ENCODE measurements around the gene SULT1A2.
"Not testable (repeated sequence)": the region's sequence is repeated elsewhere in the genome, so short reads cannot be mapped to it uniquely, and the experiment has no call there.

Gene SULT1A2

GRCh38 chr16:28623172-28623711 is 26.4 kb upstream of the SULT1A2 start:
- H3K4me3 ChIP-seq (ENCODE audit: control insufficient read depth in 1 of 7, extremely low read depth in 1 of 7, insufficient read depth in 4 of 7, low read depth in 2 of 7, low read length in 6 of 7), result peak overlapping the region in 6 of 7 experiments; percentile 48 to 82 (median 68)
- no peak overlapping the region for H3K27ac ChIP-seq (ENCODE audit: insufficient read depth in 1 of 2, low read depth in 1 of 2, low read length in 2 of 2, poor library complexity in 1 of 2, severe bottlenecking in 2 of 2)
- H3K9me3 ChIP-seq (ENCODE audit: control extremely low read depth in 1 of 5, control insufficient read depth in 4 of 5, insufficient read depth in 2 of 5, low read depth in 1 of 5, low read length in 4 of 5), result no peaks in the 10 kb centered on the region
- ChIA-PET POLR2A (no interaction called here), CTCF (interaction anchor here (1.3 kb wide), 1 partner anchor 26 kb away, joined by 3 read pairs; no protein-coding TSS in a partner anchor)
- DNase-seq, result peak; percentile 54 to 79 (median 68)
- no peaks in the 10 kb centered on the region for H3K27me3 ChIP-seq (replicated peaks in 2 of 5; ENCODE audit: control insufficient read depth in 4 of 5, insufficient read depth in 5 of 5, low read length in 4 of 5)
- peaks cover 0 to 3% (median 0%) of the 10 kb centered on the region in 4 experiments for H3K36me3 ChIP-seq (ENCODE audit: control insufficient read depth in 4 of 4, insufficient read depth in 4 of 4, low read length in 3 of 4)
- peaks cover 0 to 14% (median 3%) of the 10 kb centered on the region in 4 experiments for H3K4me1 ChIP-seq (ENCODE audit: control extremely low read depth in 1 of 4, control insufficient read depth in 4 of 4, insufficient read depth in 4 of 4, low read length in 3 of 4)
- under 1% methylated on average over 66 of the region's 68 CpGs for WGBS (ENCODE audit: insufficient coverage)

GRCh38 chr16:28622532-28623171 is 25.8 kb upstream of the SULT1A2 start:
- Histone ChIP-seq H3K4me3 (ENCODE audit: control insufficient read depth in 1 of 7, extremely low read depth in 1 of 7, insufficient read depth in 4 of 7, low read depth in 2 of 7, low read length in 6 of 7) (peak overlapping the region in 6 of 7 experiments; percentile 23 to 82 (median 68)), H3K4me1 (ENCODE audit: control extremely low read depth in 1 of 4, control insufficient read depth in 4 of 4, insufficient read depth in 4 of 4, low read length in 3 of 4) (peaks cover 0 to 14% (median 3%) of the 10 kb centered on the region in 4 experiments)
- CTCF ChIA-PET; H3K27me3 ChIP-seq (replicated peaks in 2 of 5; ENCODE audit: control insufficient read depth in 4 of 5, insufficient read depth in 5 of 5, low read length in 4 of 5); H3K36me3 ChIP-seq (ENCODE audit: control insufficient read depth in 4 of 4, insufficient read depth in 4 of 4, low read length in 3 of 4); H3K9me3 ChIP-seq (ENCODE audit: control extremely low read depth in 1 of 5, control insufficient read depth in 4 of 5, insufficient read depth in 2 of 5, low read depth in 1 of 5, low read length in 4 of 5); H3K27ac ChIP-seq (ENCODE audit: insufficient read depth in 1 of 2, low read depth in 1 of 2, low read length in 2 of 2, poor library complexity in 1 of 2, severe bottlenecking in 2 of 2); POLR2A ChIA-PET: not testable (repeated sequence)
- 33% methylated on average over 21 of the region's 24 CpGs for WGBS (ENCODE audit: insufficient coverage)
- DNase-seq, result peak in 1 of 3 donors; percentile 17

DNA sequence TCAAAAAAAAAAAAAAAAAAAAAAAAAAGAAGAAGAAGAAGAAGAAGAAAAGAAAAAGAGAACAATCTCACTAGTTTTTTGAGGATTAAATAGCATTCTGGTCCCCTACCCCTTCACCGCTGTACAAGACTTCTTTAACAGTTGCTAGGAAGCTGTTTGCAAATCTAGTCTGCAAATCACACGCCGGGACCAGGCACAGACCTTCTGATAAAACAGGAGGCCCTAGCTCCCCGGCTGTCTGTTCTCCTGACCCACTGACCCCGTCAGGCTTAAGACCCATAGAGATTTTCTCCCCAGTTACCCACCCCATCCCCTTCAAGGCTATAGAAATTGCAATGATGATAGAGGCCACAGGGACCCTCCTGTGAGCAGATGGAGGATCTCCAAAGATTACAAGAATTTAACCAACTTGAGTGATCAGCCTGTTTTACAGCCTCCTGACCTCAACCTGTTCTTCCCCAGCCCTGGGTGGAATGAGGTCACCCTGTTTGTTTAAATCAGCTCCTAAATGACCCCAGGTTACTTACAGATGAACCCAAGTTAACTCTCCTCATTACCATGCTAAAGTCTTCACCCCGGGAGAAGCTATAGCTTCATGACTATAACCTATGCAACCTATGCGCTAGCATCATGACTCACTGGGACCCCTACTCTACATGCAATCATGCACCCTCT is 24.8 kb upstream of the SULT1A2 start:
- CTCF ChIA-PET, result no interaction called here
- POLR2A ChIA-PET, result no interaction called here
- 100% methylated on average over 5 of the region's 7 CpGs for WGBS (ENCODE audit: insufficient coverage)

GRCh38 chr16:28620316-28620715 is 23.5 kb upstream of the SULT1A2 start:
- H3K36me3 ChIP-seq (ENCODE audit: control insufficient read depth in 4 of 4, insufficient read depth in 4 of 4, low read length in 3 of 4); DNase-seq; POLR2A ChIA-PET; CTCF ChIA-PET; H3K9me3 ChIP-seq (ENCODE audit: control extremely low read depth in 1 of 5, control insufficient read depth in 4 of 5, insufficient read depth in 2 of 5, low read depth in 1 of 5, low read length in 4 of 5); H3K4me3 ChIP-seq (ENCODE audit: control insufficient read depth in 1 of 7, extremely low read depth in 1 of 7, insufficient read depth in 4 of 7, low read depth in 2 of 7, low read length in 6 of 7); H3K27ac ChIP-seq (ENCODE audit: insufficient read depth in 1 of 2, low read depth in 1 of 2, low read length in 2 of 2, poor library complexity in 1 of 2, severe bottlenecking in 2 of 2); H3K27me3 ChIP-seq (replicated peaks in 2 of 5; ENCODE audit: control insufficient read depth in 4 of 5, insufficient read depth in 5 of 5, low read length in 4 of 5): not testable (repeated sequence)
- WGBS (ENCODE audit: insufficient coverage), result no CpG with 5 or more reads among the region's 1 CpG
- H3K4me1 ChIP-seq (ENCODE audit: control extremely low read depth in 1 of 4, control insufficient read depth in 4 of 4, insufficient read depth in 4 of 4, low read length in 3 of 4), result peaks cover 0 to 14% (median 3%) of the 10 kb centered on the region in 4 experiments

More for the DNA sequence above, 24.8 kb upstream of the SULT1A2 start:
- H3K27me3 ChIP-seq (replicated peaks in 2 of 5; ENCODE audit: control insufficient read depth in 4 of 5, insufficient read depth in 5 of 5, low read length in 4 of 5), result no peaks in the 10 kb centered on the region
- DNase-seq, result no peak
- H3K27ac ChIP-seq (ENCODE audit: insufficient read depth in 1 of 2, low read depth in 1 of 2, low read length in 2 of 2, poor library complexity in 1 of 2, severe bottlenecking in 2 of 2), result no peak overlapping the region
- H3K36me3 ChIP-seq (ENCODE audit: control insufficient read depth in 4 of 4, insufficient read depth in 4 of 4, low read length in 3 of 4), result peaks cover 0 to 7% (median 1%) of the 10 kb centered on the region in 4 experiments
- H3K9me3 ChIP-seq (ENCODE audit: control extremely low read depth in 1 of 5, control insufficient read depth in 4 of 5, insufficient read depth in 2 of 5, low read depth in 1 of 5, low read length in 4 of 5), result no peaks in the 10 kb centered on the region
- peak overlapping the region in 1 of 7 experiments; percentile 5 for H3K4me3 ChIP-seq (ENCODE audit: control insufficient read depth in 1 of 7, extremely low read depth in 1 of 7, insufficient read depth in 4 of 7, low read depth in 2 of 7, low read length in 6 of 7)
- peaks cover 0 to 14% (median 3%) of the 10 kb centered on the region in 4 experiments for H3K4me1 ChIP-seq (ENCODE audit: control extremely low read depth in 1 of 4, control insufficient read depth in 4 of 4, insufficient read depth in 4 of 4, low read length in 3 of 4)

GRCh38 chr16:28617874-28618273 is 21.0 kb upstream of the SULT1A2 start:
- DNase-seq, result no peak
- 70% methylated on average over 2 of the region's 4 CpGs for WGBS (ENCODE audit: insufficient coverage)
- POLR2A ChIA-PET, result no interaction called here
- H3K36me3 ChIP-seq (ENCODE audit: control insufficient read depth in 4 of 4, insufficient read depth in 4 of 4, low read length in 3 of 4), result peaks cover 0 to 7% (median 3%) of the 10 kb centered on the region in 4 experiments
- CTCF ChIA-PET, result no interaction called here
- H3K4me3 ChIP-seq (ENCODE audit: control insufficient read depth in 1 of 7, extremely low read depth in 1 of 7, insufficient read depth in 4 of 7, low read depth in 2 of 7, low read length in 6 of 7), result no peak overlapping the region
- no peak overlapping the region for H3K27ac ChIP-seq (ENCODE audit: insufficient read depth in 1 of 2, low read depth in 1 of 2, low read length in 2 of 2, poor library complexity in 1 of 2, severe bottlenecking in 2 of 2)
- peaks cover 0 to 10% (median 0%) of the 10 kb centered on the region in 4 experiments for H3K4me1 ChIP-seq (ENCODE audit: control extremely low read depth in 1 of 4, control insufficient read depth in 4 of 4, insufficient read depth in 4 of 4, low read length in 3 of 4)
- H3K27me3 ChIP-seq (replicated peaks in 2 of 5; ENCODE audit: control insufficient read depth in 4 of 5, insufficient read depth in 5 of 5, low read length in 4 of 5), result no peaks in the 10 kb centered on the region
- no peaks in the 10 kb centered on the region for H3K9me3 ChIP-seq (ENCODE audit: control extremely low read depth in 1 of 5, control insufficient read depth in 4 of 5, insufficient read depth in 2 of 5, low read depth in 1 of 5, low read length in 4 of 5)

GRCh38 chr16:28616636-28617035 is 19.8 kb upstream of the SULT1A2 start:
- Histone ChIP-seq H3K4me3 (ENCODE audit: control insufficient read depth in 1 of 7, extremely low read depth in 1 of 7, insufficient read depth in 4 of 7, low read depth in 2 of 7, low read length in 6 of 7) (no peak overlapping the region), H3K36me3 (ENCODE audit: control insufficient read depth in 4 of 4, insufficient read depth in 4 of 4, low read length in 3 of 4) (peaks cover 0 to 7% (median 3%) of the 10 kb centered on the region in 4 experiments), H3K27ac (ENCODE audit: insufficient read depth in 1 of 2, low read depth in 1 of 2, low read length in 2 of 2, poor library complexity in 1 of 2, severe bottlenecking in 2 of 2) (no peak overlapping the region), H3K4me1 (ENCODE audit: control extremely low read depth in 1 of 4, control insufficient read depth in 4 of 4, insufficient read depth in 4 of 4, low read length in 3 of 4) (no peaks in the 10 kb centered on the region), H3K27me3 (replicated peaks in 2 of 5; ENCODE audit: control insufficient read depth in 4 of 5, insufficient read depth in 5 of 5, low read length in 4 of 5) (no peaks in the 10 kb centered on the region), H3K9me3 (ENCODE audit: control extremely low read depth in 1 of 5, control insufficient read depth in 4 of 5, insufficient read depth in 2 of 5, low read depth in 1 of 5, low read length in 4 of 5) (no peaks in the 10 kb centered on the region)
- POLR2A ChIA-PET, result interaction anchor here (0.6 kb wide), 1 partner anchor 288 kb away, joined by 4 read pairs; no protein-coding TSS in a partner anchor
- WGBS (ENCODE audit: insufficient coverage), result 97% methylated on average over 6 of the region's 7 CpGs
- CTCF ChIA-PET, result interaction anchor here (0.9 to 1.3 kb wide), 3 partner anchors 19 to 61 kb away, joined by 3 to 4 read pairs (median 4); no protein-coding TSS in a partner anchor
- no peak for DNase-seq

GRCh38 chr16:28616224-28616577 is 19.4 kb upstream of the SULT1A2 start:
- ChIA-PET CTCF (interaction anchor here (0.9 to 1.3 kb wide), 3 partner anchors 18 to 61 kb away, joined by 3 to 4 read pairs (median 4); no protein-coding TSS in a partner anchor), POLR2A (interaction anchor here (0.6 kb wide), 1 partner anchor 288 kb away, joined by 4 read pairs; no protein-coding TSS in a partner anchor)
- not testable (repeated sequence) for H3K27me3 ChIP-seq (replicated peaks in 2 of 5; ENCODE audit: control insufficient read depth in 4 of 5, insufficient read depth in 5 of 5, low read length in 4 of 5); DNase-seq; H3K4me1 ChIP-seq (ENCODE audit: control extremely low read depth in 1 of 4, control insufficient read depth in 4 of 4, insufficient read depth in 4 of 4, low read length in 3 of 4); H3K4me3 ChIP-seq (ENCODE audit: control insufficient read depth in 1 of 7, extremely low read depth in 1 of 7, insufficient read depth in 4 of 7, low read depth in 2 of 7, low read length in 6 of 7); H3K9me3 ChIP-seq (ENCODE audit: control extremely low read depth in 1 of 5, control insufficient read depth in 4 of 5, insufficient read depth in 2 of 5, low read depth in 1 of 5, low read length in 4 of 5); H3K36me3 ChIP-seq (ENCODE audit: control insufficient read depth in 4 of 4, insufficient read depth in 4 of 4, low read length in 3 of 4); H3K27ac ChIP-seq (ENCODE audit: insufficient read depth in 1 of 2, low read depth in 1 of 2, low read length in 2 of 2, poor library complexity in 1 of 2, severe bottlenecking in 2 of 2)
- 96% methylated on average over 7 of the region's 7 CpGs for WGBS (ENCODE audit: insufficient coverage)
